Epidermal melanocyte (primary cell): ENCODE results near the gene LNPK.
"Not testable (repeated sequence)": the region's sequence is repeated elsewhere in the genome, so short reads cannot be mapped to it uniquely, and the experiment has no call there.

ENCODE experiments used
- DNase-seq: peaks from one replicate; pipeline ENCODE4 v3.0.0; 2011; ENCODE audit warnings: low spot score; ENCODE audit not compliant: insufficient read length

LNPK gene

GRCh38 chr2:175976391-175977157, 25.5 kb downstream of the LNPK start:
- DNase-seq = no peak

- DNase-seq = no peak
Observed at GRCh38 chr2:175973373-175973772, 28.7 kb downstream of the LNPK start.

GRCh38 chr2:175966839-175967238, 35.2 kb downstream of the LNPK start:
- DNase-seq = no peak

- no peak for DNase-seq
Observed at GRCh38 chr2:175965773-175966172, 36.3 kb downstream of the LNPK start.

GRCh38 chr2:175964195-175964594, 37.9 kb downstream of the LNPK start:
- no peak for DNase-seq

GRCh38 chr2:175963171-175963570, 38.9 kb downstream of the LNPK start:
- DNase-seq = not testable (repeated sequence)

- no peak for DNase-seq
Observed at GRCh38 chr2:175957845-175958244, 44.2 kb downstream of the LNPK start.

GRCh38 chr2:175955136-175955535, 46.9 kb downstream of the LNPK start:
- DNase-seq = no peak

- no peak for DNase-seq
Observed at GRCh38 chr2:175950512-175950911, 51.6 kb downstream of the LNPK start.

GRCh38 chr2:175948191-175948590, 53.9 kb downstream of the LNPK start:
- no peak for DNase-seq

GRCh38 chr2:175947073-175947472, 55.0 kb downstream of the LNPK start:
- no peak for DNase-seq

- no peak for DNase-seq
Observed at GRCh38 chr2:175941699-175942098, 60.4 kb downstream of the LNPK start.

- DNase-seq = no peak
Observed at GRCh38 chr2:175937216-175937615, 64.9 kb downstream of the LNPK start.

GRCh38 chr2:175935289-175936181, 66.5 kb downstream of the LNPK start:
- no peak for DNase-seq

- DNase-seq = no peak
Observed at GRCh38 chr2:175932675-175933074, 69.4 kb downstream of the LNPK start.

GRCh38 chr2:175931805-175932204, 70.3 kb downstream of the LNPK start:
- DNase-seq = no peak

- no peak for DNase-seq
Observed at GRCh38 chr2:175930504-175930903, 71.6 kb downstream of the LNPK start.

GRCh38 chr2:175929850-175930249, 72.2 kb downstream of the LNPK start:
- DNase-seq = no peak

GRCh38 chr2:175926272-175926671, 75.8 kb downstream of the LNPK start:
- DNase-seq = no peak

GRCh38 chr2:175922160-175922559, 79.9 kb downstream of the LNPK start:
- no peak for DNase-seq

GRCh38 chr2:175918935-175919334, 83.1 kb downstream of the LNPK start:
- no peak for DNase-seq

- DNase-seq = no peak
Observed at GRCh38 chr2:175914846-175915245, 87.2 kb downstream of the LNPK start.
